Suprapubic skin (tissue), 3 donors: Measurements from ENCODE around the gene PLCL1.

Experiments
- CTCF ChIP-seq, 2 donors: fragments of 200-600 bp in 1 of 2; fragments of 450-650 bp in 1 of 2; sonication (generic) in 1 of 2; IDR thresholded peaks; one replicate each; pipeline ENCODE4 v1.5.1; 2016 to 2019; ENCODE audit warnings: antibody characterized with exemption in 2 of 2, mild to moderate bottlenecking in 1 of 2, moderate library complexity in 1 of 2
- EP300 ChIP-seq: sonication (generic); formaldehyde crosslinking; IDR thresholded peaks from one replicate; pipeline ENCODE4 v1.6.1; 2017; ENCODE audit warnings: antibody characterized with exemption

- TF ChIP-seq CTCF (IDR thresholded peaks at IDR 0.05) (no peak), EP300 (no peak)
Observed at GRCh38 chr2:198098918-198099317, 294.5 kb downstream of the PLCL1 start.
